HepG2 (cell line): ENCODE results near the gene CASKIN2. TPM values are rescaled to one million over a fixed set of nuclear protein-coding genes. Genes with fewer than 3 reads are reported as not detected.

Source experiments
- CBX5 ChIP-seq: sonication (generic); formaldehyde crosslinking; IDR thresholded peaks from 2 replicates; pipeline ENCODE4 v1.4.0; 2020; ENCODE audit warnings: missing genetic modification reagents, borderline replicate concordance
- CTCF ChIP-seq: sonication (generic); formaldehyde crosslinking; IDR thresholded peaks from 2 replicates; pipeline ENCODE4 v1.5.0; 2020; ENCODE audit warnings: mild to moderate bottlenecking, missing genetic modification reagents, moderate library complexity
- MED1 ChIP-seq: sonication (generic); formaldehyde crosslinking; IDR thresholded peaks from 2 replicates; pipeline ENCODE4 v1.4.0; 2020; ENCODE audit warnings: missing genetic modification reagents
- ZFP41 ChIP-seq: sonication (generic); formaldehyde crosslinking; IDR thresholded peaks from 2 replicates; pipeline ENCODE4 v1.4.0; 2020; ENCODE audit warnings: mild to moderate bottlenecking, missing genetic modification reagents, borderline replicate concordance
- ZMYM3 ChIP-seq: sonication (generic); formaldehyde crosslinking; IDR thresholded peaks from 2 replicates; pipeline ENCODE4 v1.5.1; 2020; ENCODE audit warnings: mild to moderate bottlenecking, missing genetic modification reagents
- ZNF205 ChIP-seq: IDR thresholded peaks from 2 replicates; pipeline ENCODE4 v1.6.1; 2018; ENCODE audit warnings: missing biosample characterization, missing genetic modification reagents
- ZNF776 ChIP-seq: sonication (generic); formaldehyde crosslinking; IDR thresholded peaks from 2 replicates; pipeline ENCODE4 v1.4.0; 2020; ENCODE audit warnings: mild to moderate bottlenecking, missing genetic modification reagents
- polyA plus RNA-seq, 8 experiments: library from polyadenylated mRNA; depleted of rRNA in 3 of 8; stranded (reverse) in 7 of 8; unstranded in 1 of 8; fragments of >200 nt; fragmentation: Illumina TruSeq in 4 of 8; extraction: Trizol in 4 of 8; gene quantifications; 2 replicates each; pipeline versions ENCODE4 v1.2.1 to v1.2.3, GENCODE V29; 2011 to 2016; ENCODE audit warnings: low read depth in 4 of 8, missing spikeins in 1 of 8, mixed read lengths in 1 of 8; ENCODE audit not compliant: insufficient read depth in 1 of 8
- total RNA-seq, 5 experiments: library from RNA; depleted of rRNA; stranded (reverse); fragments of >200 nt; fragmentation: Illumina TruSeq; extraction: Trizol; gene quantifications; 2 replicates each; pipeline ENCODE4 v1.2.3, GENCODE V29; 2016; ENCODE audit warnings: low read depth in 1 of 5
- TF ChIP-seq, protein P1 (sequence below): sonication (generic); formaldehyde crosslinking; IDR thresholded peaks from 2 replicates; pipeline ENCODE4 v1.4.0; 2020; ENCODE audit warnings: missing genetic modification reagents
- TF ChIP-seq, protein P2 (sequence below), 2 experiments: fragments of 450-650 bp in 1 of 2; sonication (generic) in 1 of 2; formaldehyde crosslinking in 1 of 2; IDR thresholded peaks; 2 replicates each; pipeline versions ENCODE4 v1.6.1 to v1.8.0; 2016 to 2022; ENCODE audit warnings: antibody characterized with exemption in 1 of 2, mild to moderate bottlenecking in 1 of 2, missing genetic modification reagents in 1 of 2

Gene CASKIN2
- total and polyA plus RNA-seq, 2 of the 13 experiments (the other 11 are each of a cell fraction or from before 2014, with no cell fraction given) = 5.2 to 7.8 TPM

DNA sequence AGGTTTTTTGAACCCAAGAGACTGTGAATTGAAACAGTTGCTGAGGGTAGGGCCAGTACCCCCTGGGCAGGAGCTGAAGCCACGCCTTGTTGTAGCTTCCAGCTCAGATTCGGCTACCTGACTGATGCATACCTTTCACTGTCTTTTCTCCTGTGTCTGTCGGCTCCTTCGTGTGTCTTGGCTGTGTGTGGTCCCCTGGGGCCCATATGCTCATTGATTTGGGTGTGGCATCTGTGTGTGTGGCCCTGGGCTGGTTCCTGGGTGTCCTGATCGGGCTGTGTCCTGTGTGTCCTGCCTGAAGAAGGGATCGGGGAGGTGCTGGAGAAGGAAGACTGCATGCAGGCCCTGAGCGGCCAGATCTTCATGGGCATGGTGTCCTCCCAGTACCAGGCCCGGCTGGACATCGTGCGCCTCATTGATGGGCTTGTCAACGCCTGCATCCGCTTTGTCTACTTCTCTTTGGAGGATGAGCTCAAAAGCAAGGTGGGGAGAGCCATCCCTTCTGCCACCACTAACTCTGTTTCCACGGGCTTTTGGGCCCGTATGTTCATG is 20.9 kb downstream of the CASKIN2 start (continued):
- TF ChIP-seq, protein P1, sequence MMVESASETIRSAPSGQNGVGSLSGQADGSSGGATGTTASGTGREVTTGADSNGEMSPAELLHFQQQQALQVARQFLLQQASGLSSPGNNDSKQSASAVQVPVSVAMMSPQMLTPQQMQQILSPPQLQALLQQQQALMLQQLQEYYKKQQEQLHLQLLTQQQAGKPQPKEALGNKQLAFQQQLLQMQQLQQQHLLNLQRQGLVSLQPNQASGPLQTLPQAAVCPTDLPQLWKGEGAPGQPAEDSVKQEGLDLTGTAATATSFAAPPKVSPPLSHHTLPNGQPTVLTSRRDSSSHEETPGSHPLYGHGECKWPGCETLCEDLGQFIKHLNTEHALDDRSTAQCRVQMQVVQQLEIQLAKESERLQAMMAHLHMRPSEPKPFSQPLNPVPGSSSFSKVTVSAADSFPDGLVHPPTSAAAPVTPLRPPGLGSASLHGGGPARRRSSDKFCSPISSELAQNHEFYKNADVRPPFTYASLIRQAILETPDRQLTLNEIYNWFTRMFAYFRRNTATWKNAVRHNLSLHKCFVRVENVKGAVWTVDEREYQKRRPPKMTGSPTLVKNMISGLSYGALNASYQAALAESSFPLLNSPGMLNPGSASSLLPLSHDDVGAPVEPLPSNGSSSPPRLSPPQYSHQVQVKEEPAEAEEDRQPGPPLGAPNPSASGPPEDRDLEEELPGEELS = no peak
- TF ChIP-seq MED1 (no peak), ZNF776 (no peak), ZFP41 (CRISPR knock-in tag) (no peak), ZNF205 (CRISPR knock-in tag) (no peak), CBX5 (CRISPR knock-in tag) (no peak), CTCF (CRISPR knock-in tag) (no peak), ZMYM3 (CRISPR knock-in tag) (no peak)
- TF ChIP-seq, protein P2, sequence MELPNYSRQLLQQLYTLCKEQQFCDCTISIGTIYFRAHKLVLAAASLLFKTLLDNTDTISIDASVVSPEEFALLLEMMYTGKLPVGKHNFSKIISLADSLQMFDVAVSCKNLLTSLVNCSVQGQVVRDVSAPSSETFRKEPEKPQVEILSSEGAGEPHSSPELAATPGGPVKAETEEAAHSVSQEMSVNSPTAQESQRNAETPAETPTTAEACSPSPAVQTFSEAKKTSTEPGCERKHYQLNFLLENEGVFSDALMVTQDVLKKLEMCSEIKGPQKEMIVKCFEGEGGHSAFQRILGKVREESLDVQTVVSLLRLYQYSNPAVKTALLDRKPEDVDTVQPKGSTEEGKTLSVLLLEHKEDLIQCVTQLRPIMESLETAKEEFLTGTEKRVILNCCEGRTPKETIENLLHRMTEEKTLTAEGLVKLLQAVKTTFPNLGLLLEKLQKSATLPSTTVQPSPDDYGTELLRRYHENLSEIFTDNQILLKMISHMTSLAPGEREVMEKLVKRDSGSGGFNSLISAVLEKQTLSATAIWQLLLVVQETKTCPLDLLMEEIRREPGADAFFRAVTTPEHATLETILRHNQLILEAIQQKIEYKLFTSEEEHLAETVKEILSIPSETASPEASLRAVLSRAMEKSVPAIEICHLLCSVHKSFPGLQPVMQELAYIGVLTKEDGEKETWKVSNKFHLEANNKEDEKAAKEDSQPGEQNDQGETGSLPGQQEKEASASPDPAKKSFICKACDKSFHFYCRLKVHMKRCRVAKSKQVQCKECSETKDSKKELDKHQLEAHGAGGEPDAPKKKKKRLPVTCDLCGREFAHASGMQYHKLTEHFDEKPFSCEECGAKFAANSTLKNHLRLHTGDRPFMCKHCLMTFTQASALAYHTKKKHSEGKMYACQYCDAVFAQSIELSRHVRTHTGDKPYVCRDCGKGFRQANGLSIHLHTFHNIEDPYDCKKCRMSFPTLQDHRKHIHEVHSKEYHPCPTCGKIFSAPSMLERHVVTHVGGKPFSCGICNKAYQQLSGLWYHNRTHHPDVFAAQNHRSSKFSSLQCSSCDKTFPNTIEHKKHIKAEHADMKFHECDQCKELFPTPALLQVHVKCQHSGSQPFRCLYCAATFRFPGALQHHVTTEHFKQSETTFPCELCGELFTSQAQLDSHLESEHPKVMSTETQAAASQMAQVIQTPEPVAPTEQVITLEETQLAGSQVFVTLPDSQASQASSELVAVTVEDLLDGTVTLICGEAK (IDR thresholded peaks at IDR 0.05) = no peak
- TF ChIP-seq, protein P2 (CRISPR knock-in tag; IDR thresholded peaks at IDR 0.05) = no peak
